ENCODE measurements around the gene DNAJB4.
"Not testable (repeated sequence)": the region's sequence is repeated elsewhere in the genome, so short reads cannot be mapped to it uniquely, and the experiment has no call there.

DNAJB4 gene

DNA sequence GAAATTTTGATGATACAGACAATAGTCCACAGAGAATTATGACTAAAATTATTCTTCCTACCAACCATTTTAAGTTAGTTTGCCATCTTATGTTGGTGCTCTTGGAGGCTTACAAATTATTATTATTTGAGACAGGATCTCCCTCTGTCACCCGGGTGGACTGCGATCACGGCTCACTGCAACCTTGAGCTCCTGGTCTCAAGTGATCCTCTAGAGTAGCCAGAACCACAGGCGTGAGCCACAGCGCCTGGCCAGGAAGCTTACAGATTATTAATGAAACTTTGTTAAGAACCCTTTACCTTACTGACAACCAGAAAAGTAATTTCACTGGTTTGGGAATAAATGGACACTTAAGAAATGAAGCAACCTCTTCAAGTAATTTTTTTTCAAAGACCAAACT, 8.0 kb upstream of the DNAJB4 start:
- H3K9me3 ChIP-seq (ENCODE audit: severe bottlenecking) = no peaks in the 10 kb centered on the region
- no peaks in the 10 kb centered on the region for H3K27me3 ChIP-seq (ENCODE audit: insufficient read depth, low read depth, severe bottlenecking)
- H3K27ac ChIP-seq = no peak overlapping the region
- TF ChIP-seq CTCF (IDR thresholded peaks at IDR 0.05; ENCODE audit: low read depth, low read length) = no peak
- no peak overlapping the region for H3K4me3 ChIP-seq (ENCODE audit: low read depth, low read length)
- no peak for DNase-seq
- peaks cover 19% of the 10 kb centered on the region for H3K36me3 ChIP-seq

GRCh38 chr1:78000536-78000935, 4.2 kb upstream of the DNAJB4 start:
- H3K27me3 ChIP-seq (ENCODE audit: insufficient read depth, low read depth, severe bottlenecking); DNase-seq; H3K27ac ChIP-seq: not testable (repeated sequence)

GRCh38 chr1:78003070-78003746, 1.5 kb upstream of the DNAJB4 start:
- Histone ChIP-seq H3K27ac (no peak overlapping the region), H3K27me3 (ENCODE audit: insufficient read depth, low read depth, severe bottlenecking) (no peaks in the 10 kb centered on the region), H3K36me3 (no peaks in the 10 kb centered on the region), H3K9me3 (ENCODE audit: severe bottlenecking) (no peaks in the 10 kb centered on the region), H3K4me3 (ENCODE audit: low read depth, low read length) (no peak overlapping the region)
- no peak for DNase-seq
- TF ChIP-seq CTCF (IDR thresholded peaks at IDR 0.05; ENCODE audit: low read depth, low read length) = no peak

More at GRCh38 chr1:78000536-78000935, 4.2 kb upstream of the DNAJB4 start:
- not testable (repeated sequence) for H3K36me3 ChIP-seq; H3K4me3 ChIP-seq (ENCODE audit: low read depth, low read length); H3K9me3 ChIP-seq (ENCODE audit: severe bottlenecking)

DNA sequence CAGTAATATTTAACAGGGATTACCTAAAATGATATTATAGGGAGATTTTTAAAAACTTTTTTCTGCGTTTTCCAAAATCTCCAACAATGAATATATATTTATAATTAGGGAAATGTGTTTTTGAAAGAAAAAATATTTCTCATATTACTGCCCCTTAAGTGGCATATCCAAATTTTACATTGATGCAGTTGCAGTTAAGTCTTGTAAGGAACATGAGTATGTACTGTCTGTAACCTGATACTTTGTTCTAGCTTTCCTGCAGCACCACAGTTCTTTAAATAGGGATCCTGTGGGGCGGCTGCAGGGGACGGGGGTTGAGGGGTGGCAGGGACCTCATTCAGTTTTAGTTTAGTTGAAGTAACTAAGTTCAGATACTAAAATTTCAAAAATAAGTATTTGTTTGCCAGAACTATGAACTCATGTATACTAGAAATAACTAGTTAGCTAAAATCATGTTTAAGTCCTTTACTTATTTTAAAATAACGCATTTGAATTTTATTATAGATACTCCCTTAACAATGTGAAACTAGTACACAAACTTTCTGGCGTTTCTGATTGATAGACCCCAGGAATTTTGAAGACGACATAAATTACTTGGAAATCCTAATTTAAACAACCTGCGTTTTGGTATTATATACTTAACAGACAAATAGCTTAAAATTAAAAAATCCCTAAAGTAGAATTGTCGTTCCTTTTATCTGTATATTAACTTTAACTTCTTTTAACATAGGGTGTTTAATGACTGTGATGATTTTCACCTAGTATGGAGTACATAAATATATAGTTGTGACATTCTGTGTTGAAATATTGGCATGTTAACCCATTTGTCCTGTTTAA, 639 bp upstream of the DNAJB4 start:
- peak overlapping the region; percentile 90 for H3K27ac ChIP-seq
- peak; percentile 51 for DNase-seq

GRCh38 chr1:78005448-78005722, 646 bp downstream of the DNAJB4 start:
- H3K9me3 ChIP-seq (ENCODE audit: severe bottlenecking) = no peaks in the 10 kb centered on the region
- no peak for DNase-seq
- H3K36me3 ChIP-seq = no peaks in the 10 kb centered on the region
- peak overlapping the region; percentile 90 for H3K27ac ChIP-seq
- no peak for TF ChIP-seq CTCF (IDR thresholded peaks at IDR 0.05; ENCODE audit: low read depth, low read length)
- peak overlapping the region; percentile 56 for H3K4me3 ChIP-seq (ENCODE audit: low read depth, low read length)
- no peaks in the 10 kb centered on the region for H3K27me3 ChIP-seq (ENCODE audit: insufficient read depth, low read depth, severe bottlenecking)

More for the DNA sequence above, 639 bp upstream of the DNAJB4 start:
- H3K36me3 ChIP-seq = no peaks in the 10 kb centered on the region
- H3K4me3 ChIP-seq (ENCODE audit: low read depth, low read length) = peak overlapping the region; percentile 56
- H3K27me3 ChIP-seq (ENCODE audit: insufficient read depth, low read depth, severe bottlenecking) = no peaks in the 10 kb centered on the region
- TF ChIP-seq CTCF (IDR thresholded peaks at IDR 0.05; ENCODE audit: low read depth, low read length) = no peak
- H3K9me3 ChIP-seq (ENCODE audit: severe bottlenecking) = no peaks in the 10 kb centered on the region

DNA sequence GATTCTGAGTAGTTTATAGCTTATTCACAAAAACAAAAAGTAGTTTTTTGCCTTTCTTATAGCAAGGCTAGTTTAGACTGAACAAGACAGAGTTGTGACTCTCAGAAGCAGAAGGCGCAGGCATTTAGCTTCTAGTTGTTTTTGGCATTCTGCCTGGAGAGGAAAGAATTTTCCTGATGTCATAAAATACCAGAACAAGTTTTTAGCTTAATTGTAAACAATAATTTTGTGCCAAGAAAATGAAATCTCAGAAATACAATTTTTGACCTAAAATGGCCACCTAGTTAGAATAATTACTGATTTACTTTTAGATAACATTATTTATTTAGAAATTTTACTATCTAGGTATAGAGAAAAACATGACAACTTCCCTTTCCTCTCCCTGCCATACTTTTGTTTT, 1.0 kb downstream of the DNAJB4 start:
- no peak for TF ChIP-seq CTCF (IDR thresholded peaks at IDR 0.05; ENCODE audit: low read depth, low read length)
- no peak overlapping the region for H3K27ac ChIP-seq
- peak overlapping the region; percentile 56 for H3K4me3 ChIP-seq (ENCODE audit: low read depth, low read length)
- no peaks in the 10 kb centered on the region for H3K36me3 ChIP-seq
- no peaks in the 10 kb centered on the region for H3K9me3 ChIP-seq (ENCODE audit: severe bottlenecking)
- DNase-seq = no peak
- no peaks in the 10 kb centered on the region for H3K27me3 ChIP-seq (ENCODE audit: insufficient read depth, low read depth, severe bottlenecking)

Data from WERI-Rb-1 (cell line).